H1 (cell line): Measurements from ENCODE around the gene CEP83. TPM values are rescaled to one million over a fixed set of nuclear protein-coding genes. Genes with fewer than 3 reads are reported as not detected.

Source experiments
- CTCF ChIA-PET: fragments of 300-600 bp; sonication (Branson Sonifier 250); formaldehyde crosslinking; loops from one replicate; lab custom pipeline; 2021; ENCODE audit not compliant: partially characterized antibody; lab: Charles Lee
- POLR2A ChIA-PET: fragments of 300-600 bp; sonication (Branson Sonifier 250); formaldehyde crosslinking; loops from one replicate; lab custom pipeline; 2021; ENCODE audit warnings: inconsistent platforms; ENCODE audit not compliant: partially characterized antibody; lab: Charles Lee
- DNase-seq, 2 experiments: peaks; one replicate each; pipeline versions ENCODE4 v3.0.0 to v3.0.0-alpha.2; 2010 to 2022; ENCODE audit warnings: low spot score in 2 of 2, low read depth in 1 of 2, mixed read lengths in 1 of 2
- FAIRE-seq: peaks from 2 replicates; lab custom pipeline; 2011; peaks lifted over from hg19 to GRCh38; lab: Jason Lieb, UNC
- H2AFZ ChIP-seq: 2 replicates; pipeline ENCODE4 v1.8.1; 2012; ENCODE audit warnings: low read length, inconsistent platforms
- H2AK5ac ChIP-seq: 2 replicates; pipeline ENCODE4 v1.6.1; 2013; ENCODE audit warnings: low read depth, low read length
- H2BK120ac ChIP-seq: replicated peaks from 2 replicates; pipeline ENCODE3; 2013; ENCODE audit warnings: low read depth, low read length, inconsistent platforms
- H2BK12ac ChIP-seq: 2 replicates; pipeline ENCODE4 v1.6.1; 2013; ENCODE audit warnings: low read depth, low read length
- H2BK15ac ChIP-seq: 2 replicates; pipeline ENCODE4 v1.6.1; 2013; ENCODE audit warnings: low read length
- H2BK20ac ChIP-seq: 2 replicates; pipeline ENCODE4 v1.6.1; 2013; ENCODE audit warnings: low read length
- H2BK5ac ChIP-seq: 2 replicates; pipeline ENCODE4 v1.6.1; 2013; ENCODE audit warnings: low read depth, low read length
- H3K14ac ChIP-seq: 2 replicates; pipeline ENCODE4 v1.6.1; 2013; ENCODE audit warnings: inconsistent platforms; ENCODE audit not compliant: insufficient read length
- H3K18ac ChIP-seq: 2 replicates; pipeline ENCODE4 v1.6.1; 2013; ENCODE audit warnings: low read length; ENCODE audit errors: extremely low read depth
- H3K23ac ChIP-seq: 2 replicates; pipeline ENCODE4 v1.6.1; 2013; ENCODE audit warnings: inconsistent platforms; ENCODE audit not compliant: insufficient read length
- H3K23me2 ChIP-seq: 2 replicates; pipeline ENCODE4 v1.6.1; 2013; ENCODE audit warnings: low read depth, low read length
- H3K27ac ChIP-seq: 2 replicates; pipeline ENCODE4 v1.6.1; 2011; ENCODE audit warnings: low read depth, low read length, inconsistent platforms
- H3K27me3 ChIP-seq, 4 experiments: replicated peaks in 1 of 4; 1 replicate in 1 of 4; 2 replicates in 3 of 4; pipeline versions ENCODE4 v1.6.1 to v1.8.1; 2011 to 2013; ENCODE audit warnings: low read length in 3 of 4, mild to moderate bottlenecking in 3 of 4, inconsistent platforms in 2 of 4, mixed read lengths in 2 of 4, moderate library complexity in 1 of 4; ENCODE audit not compliant: control insufficient read depth in 3 of 4, insufficient read depth in 3 of 4; ENCODE audit errors: extremely low read depth in 1 of 4
- H3K36me3 ChIP-seq, 4 experiments: 2 replicates each; pipeline versions ENCODE4 v1.6.1 to v1.8.1; 2011 to 2013; ENCODE audit warnings: mild to moderate bottlenecking in 4 of 4, low read length in 3 of 4, moderate library complexity in 2 of 4, control low read depth in 1 of 4, inconsistent platforms in 1 of 4; ENCODE audit not compliant: insufficient read depth in 4 of 4, control insufficient read depth in 2 of 4
- H3K4ac ChIP-seq: replicated peaks from 2 replicates; pipeline ENCODE3; 2013; ENCODE audit warnings: low read length, low read depth, mixed read lengths, inconsistent platforms; ENCODE audit not compliant: insufficient read length
- H3K4me1 ChIP-seq, 4 experiments: replicated peaks in 1 of 4; 1 replicate in 1 of 4; 2 replicates in 3 of 4; pipeline versions ENCODE4 v1.6.1 to v1.8.1; 2011 to 2013; ENCODE audit warnings: low read length in 3 of 4, inconsistent platforms in 2 of 4, mixed read lengths in 1 of 4; ENCODE audit not compliant: insufficient read depth in 4 of 4, control insufficient read depth in 3 of 4
- H3K4me2 ChIP-seq, 2 experiments: 2 replicates each; pipeline versions ENCODE4 v1.6.1 to v1.8.1; 2011 to 2013; ENCODE audit warnings: low read depth in 2 of 2, low read length in 2 of 2, control low read depth in 1 of 2, inconsistent platforms in 1 of 2, mild to moderate bottlenecking in 1 of 2; ENCODE audit not compliant: insufficient read depth in 1 of 2
- H3K4me3 ChIP-seq, 4 experiments: fragments of 200-600, 300-600 bp in 1 of 4; sonication (generic), shearing (Covaris generic), sonication (Bioruptor Twin) in 1 of 4; 2 replicates each; pipeline versions ENCODE4 v1.5.1 to v1.8.1; 2011 to 2016; ENCODE audit warnings: low read length in 4 of 4, low read depth in 3 of 4, control low read depth in 2 of 4, inconsistent platforms in 2 of 4, mild to moderate bottlenecking in 2 of 4, mixed read lengths in 1 of 4, moderate library complexity in 1 of 4; ENCODE audit not compliant: insufficient read depth in 2 of 4; ENCODE audit errors: extremely low read depth in 1 of 4
- H3K56ac ChIP-seq: replicated peaks from 2 replicates; pipeline ENCODE3; 2013; ENCODE audit warnings: low read depth, mild to moderate bottlenecking, mixed read lengths, low read length, inconsistent platforms; ENCODE audit not compliant: insufficient read length
- H3K79me1 ChIP-seq: 2 replicates; pipeline ENCODE4 v1.6.1; 2013; ENCODE audit warnings: low read depth, low read length, control low read depth
- H3K79me2 ChIP-seq, 2 experiments: 2 replicates each; pipeline versions ENCODE4 v1.6.1 to v1.8.1; 2012 to 2013; ENCODE audit warnings: low read length in 2 of 2, mild to moderate bottlenecking in 2 of 2, inconsistent platforms in 1 of 2; ENCODE audit not compliant: insufficient read depth in 2 of 2, control insufficient read depth in 1 of 2
- H3K9ac ChIP-seq, 4 experiments: replicated peaks in 1 of 4; 1 replicate in 1 of 4; 2 replicates in 3 of 4; pipeline versions ENCODE4 v1.6.1 to v1.8.1; 2011 to 2013; ENCODE audit warnings: low read depth in 3 of 4, low read length in 3 of 4, control low read depth in 2 of 4, mild to moderate bottlenecking in 2 of 4, moderate library complexity in 2 of 4, inconsistent platforms in 1 of 4; ENCODE audit errors: extremely low read depth in 1 of 4
- H3K9me3 ChIP-seq, 2 experiments: 2 replicates each; pipeline versions ENCODE4 v1.6.1 to v1.8.1; 2012 to 2013; ENCODE audit warnings: mild to moderate bottlenecking in 2 of 2, moderate library complexity in 2 of 2, control low read depth in 1 of 2, inconsistent platforms in 1 of 2, low read depth in 1 of 2, low read length in 1 of 2, mixed read lengths in 1 of 2; ENCODE audit not compliant: insufficient read depth in 2 of 2
- H4K20me1 ChIP-seq, 2 experiments: replicated peaks in 1 of 2; 2 replicates each; pipeline versions ENCODE3 to v1.8.1; 2011 to 2013; ENCODE audit warnings: inconsistent platforms in 2 of 2, low read length in 2 of 2, mild to moderate bottlenecking in 1 of 2; ENCODE audit not compliant: insufficient read depth in 2 of 2, control insufficient read depth in 1 of 2
- H4K5ac ChIP-seq: 2 replicates; pipeline ENCODE4 v1.6.1; 2013; ENCODE audit warnings: low read length, low read depth, mixed read lengths, inconsistent platforms; ENCODE audit not compliant: insufficient read length
- H4K8ac ChIP-seq: 2 replicates; pipeline ENCODE4 v1.8.0; 2013; ENCODE audit warnings: mild to moderate bottlenecking, moderate library complexity, low read length, inconsistent platforms; ENCODE audit not compliant: insufficient read depth; ENCODE audit errors: extremely low read depth
- H4K91ac ChIP-seq: replicated peaks from 2 replicates; pipeline ENCODE3; 2013; ENCODE audit warnings: low read length, mixed read lengths, inconsistent platforms; ENCODE audit not compliant: insufficient read length
- WGBS, 2 experiments: shearing (Covaris generic) in 1 of 2; methylation state at CpG; one replicate each; pipeline versions ENCODE4 v1.1.6 to v1.1.7; 2013 to 2015; ENCODE audit warnings: low lambda C conversion rate in 2 of 2, mixed read lengths in 2 of 2, inconsistent platforms in 1 of 2, low coverage in 1 of 2, missing lambda C conversion rate in 1 of 2; ENCODE audit not compliant: insufficient replicate concordance in 2 of 2, insufficient coverage in 1 of 2, insufficient read length in 1 of 2; ENCODE audit errors: extremely low coverage in 1 of 2, missing lambda C conversion rate in 1 of 2; 5-methylcytosine and 5-hydroxymethylcytosine counted together
- polyA plus RNA-seq, 7 experiments: library from polyadenylated mRNA; depleted of rRNA in 3 of 7; stranded (reverse) in 5 of 7; unstranded in 2 of 7; fragments of >200 nt in 5 of 7; fragments of 200-250 nt in 2 of 7; gene quantifications; 1 replicate in 5 of 7; 2 replicates in 1 of 7; 4 replicates in 1 of 7; pipeline versions ENCODE4 v1.2.1 to v1.2.3, GENCODE V29; 2011 to 2013; ENCODE audit warnings: missing spikeins in 2 of 7, mixed read lengths in 2 of 7
- total RNA-seq: library from RNA; stranded (reverse); fragmentation: NEBNext Ultra II Directional; extraction: Animal tissue kit (Norgen Biotek cat#: 25700); gene quantifications from 2 replicates; pipeline ENCODE4 v1.2.1, GENCODE V29; 2021

The CEP83 gene
- total and polyA plus RNA-seq, 2 of the 8 experiments (the other 6 are each of a cell fraction or from before 2014, with no cell fraction given), result 6.0 to 25.8 TPM

GRCh38 chr12:94434171-94434570, 25.5 kb downstream of the CEP83 start:
- no peak for FAIRE-seq
- no peak overlapping the region for H3K56ac ChIP-seq
- H3K9ac ChIP-seq, result no peak overlapping the region
- peaks cover 0 to 63% of the 10 kb centered on the region in 2 experiments; a peak in 2 of 4 replicates for H3K79me2 ChIP-seq
- no peak overlapping the region for H3K14ac ChIP-seq
- no peak overlapping the region for H3K27ac ChIP-seq
- no peak overlapping the region for H2AFZ ChIP-seq
- H3K9me3 ChIP-seq, result 0 out of 4 replicates have a peak, but pooled peaks cover 0 to 7% of the 10 kb centered on the region in 2 experiments
- DNase-seq, result no peak
- H2BK12ac ChIP-seq, result no peak overlapping the region
- H3K36me3 ChIP-seq, result no peaks in the 10 kb centered on the region; a peak in 1 of 8 replicates
- no peak overlapping the region for H2BK20ac ChIP-seq
- no peak overlapping the region for H3K23ac ChIP-seq
- H4K5ac ChIP-seq, result no peak overlapping the region
- no peak overlapping the region for H3K4ac ChIP-seq
- H2BK120ac ChIP-seq, result no peak overlapping the region
- ChIA-PET CTCF (interaction anchor here (0.6 to 1.8 kb wide), 6 partner anchors 18 to 301 kb away, joined by 3 to 6 read pairs (median 4); no protein-coding TSS in a partner anchor), POLR2A (interaction anchor here (1.2 kb wide), 1 partner anchor 17 kb away, joined by 4 read pairs; no protein-coding TSS in a partner anchor)
- no peaks in the 10 kb centered on the region; the same call in 1 of the 2 replicates for H3K23me2 ChIP-seq
- H2AK5ac ChIP-seq, result no peak overlapping the region
- 94% methylated on average over 3 of the region's 3 CpGs; no CpG with 5 or more reads in 1 of the 2 experiments for WGBS, 2 experiments
- peaks cover 2 to 19% (median 10%) of the 10 kb centered on the region in 4 experiments for H3K4me1 ChIP-seq
- no peak overlapping the region for H3K4me2 ChIP-seq
- H2BK15ac ChIP-seq, result no peak overlapping the region
- H4K20me1 ChIP-seq, result no peaks in the 10 kb centered on the region
- H3K18ac ChIP-seq, result no peak overlapping the region
- no peaks in the 10 kb centered on the region for H3K27me3 ChIP-seq
- no peak overlapping the region for H3K4me3 ChIP-seq
- no peak overlapping the region for H4K8ac ChIP-seq
- H2BK5ac ChIP-seq, result no peak overlapping the region
- no peak overlapping the region for H4K91ac ChIP-seq
- H3K79me1 ChIP-seq, result no peaks in the 10 kb centered on the region; the same call in 1 of the 2 replicates
